ENCODE measurements around the gene ABCE1. TPM values are rescaled to one million over a fixed set of nuclear protein-coding genes. Genes with fewer than 3 reads are reported as not detected.

ABCE1 gene
- total RNA-seq, 1 donor, result 62.2 TPM

GRCh38 chr4:145176641-145177432 is 78.7 kb downstream of the ABCE1 start:
- DNase-seq (ENCODE audit: low read depth in 2 of 3, low spot score in 2 of 3), result peak in 1 of 3 donors; percentile 14

- DNase-seq (ENCODE audit: low read depth in 2 of 3, low spot score in 2 of 3), result peak in 1 of 3 donors; percentile 14
Observed at GRCh38 chr4:145177511-145177905, 79.4 kb downstream of the ABCE1 start.

GRCh38 chr4:145177906-145178538 is 79.9 kb downstream of the ABCE1 start:
- DNase-seq (ENCODE audit: low read depth in 2 of 3, low spot score in 2 of 3), result peak in 2 of 3 donors; percentile 31

GRCh38 chr4:145178740-145179280 is 80.7 kb downstream of the ABCE1 start:
- no peak for DNase-seq (ENCODE audit: low read depth in 2 of 3, low spot score in 2 of 3)

Small RNA genes within 50 kb of the gene (small RNA-seq; reads per million reads assigned to genes)
- gene RF00019, result not detected

Other genes with a start within 250 kb of the ABCE1 start
- gene ANAPC10, start 115 bp upstream of the ABCE1 start, total RNA-seq, result 19.1 TPM
- 19.9 TPM for gene OTUD4, start 82.3 kb downstream of the ABCE1 start, total RNA-seq

Measured in hematopoietic multipotent progenitor cell (in vitro differentiated cells).